Activated gamma-delta T cell treated with anti-CD3 and anti-CD28 coated beads, Interleukin-2, amount 50 U/mL, for 16 hours (primary cell): Measurements from ENCODE around the gene DALRD3.
A peak's percentile ranks its signal among the peaks of the same experiment; 100 is the strongest.

ENCODE experiments used
- DNase-seq: peaks from one replicate; pipeline ENCODE4 v3.0.0-alpha.2; 2020; ENCODE audit warnings: low read depth

Gene DALRD3

DNA sequence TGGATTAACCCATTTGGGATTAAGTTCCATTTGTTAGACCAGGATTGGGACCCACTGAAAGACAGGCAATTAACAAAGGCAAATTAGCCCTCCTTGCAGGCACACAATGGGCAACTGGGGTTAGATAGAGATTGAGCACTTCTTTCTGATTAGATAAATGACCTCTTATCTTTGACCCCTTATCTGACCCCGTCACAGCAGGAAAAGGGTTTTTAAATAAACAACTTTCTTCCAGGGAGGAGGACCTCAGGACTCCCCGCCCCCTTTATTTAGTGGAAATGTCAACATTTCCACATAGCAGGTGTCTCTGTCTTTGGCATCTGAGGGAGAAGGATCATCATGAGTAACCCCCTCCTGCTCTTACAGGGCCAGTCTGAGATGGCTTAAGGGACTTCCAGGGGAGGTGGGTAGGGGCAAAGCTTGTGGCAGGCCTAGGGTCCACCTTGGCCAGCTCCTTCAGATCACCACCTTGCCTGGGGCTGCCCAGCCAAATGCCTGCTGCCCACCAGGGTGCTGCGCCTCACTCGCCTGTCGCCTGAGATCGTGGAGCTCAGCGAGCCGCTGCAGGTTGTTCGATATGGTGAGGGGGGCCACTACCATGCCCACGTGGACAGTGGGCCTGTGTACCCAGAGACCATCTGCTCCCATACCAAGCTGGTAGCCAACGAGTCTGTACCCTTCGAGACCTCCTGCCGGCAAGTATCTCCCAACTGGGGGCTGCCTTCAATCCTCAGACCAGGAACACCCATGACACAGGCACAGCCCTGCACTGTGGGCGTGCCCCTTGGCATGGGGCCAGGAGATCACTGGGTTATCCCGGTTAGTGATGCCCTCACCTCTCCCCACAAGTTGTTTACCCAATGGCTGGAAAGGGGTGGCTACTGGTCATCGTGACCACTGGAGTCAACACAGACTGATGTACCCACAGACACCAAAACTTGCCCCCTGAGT is 13.8 kb downstream of the DALRD3 start:
- no peak for DNase-seq

DNA sequence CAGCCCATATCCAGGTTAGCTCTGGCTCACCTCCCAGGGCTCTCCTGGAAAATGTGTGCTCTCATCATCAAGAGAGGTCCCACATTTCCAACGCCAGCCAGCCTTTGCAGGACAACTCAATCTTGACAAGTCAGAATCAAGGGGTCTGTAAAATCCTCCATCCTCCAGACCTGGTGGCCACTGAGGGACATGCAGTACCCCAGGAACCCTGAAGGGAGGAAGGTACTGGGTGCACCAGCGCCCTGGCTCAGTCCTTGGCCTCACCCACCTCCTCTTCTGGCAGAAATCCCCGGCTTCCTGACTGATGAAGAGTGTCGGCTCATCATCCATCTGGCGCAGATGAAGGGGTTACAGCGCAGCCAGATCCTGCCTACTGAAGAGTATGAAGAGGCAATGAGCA is 17.2 kb downstream of the DALRD3 start:
- no peak for DNase-seq

DNA sequence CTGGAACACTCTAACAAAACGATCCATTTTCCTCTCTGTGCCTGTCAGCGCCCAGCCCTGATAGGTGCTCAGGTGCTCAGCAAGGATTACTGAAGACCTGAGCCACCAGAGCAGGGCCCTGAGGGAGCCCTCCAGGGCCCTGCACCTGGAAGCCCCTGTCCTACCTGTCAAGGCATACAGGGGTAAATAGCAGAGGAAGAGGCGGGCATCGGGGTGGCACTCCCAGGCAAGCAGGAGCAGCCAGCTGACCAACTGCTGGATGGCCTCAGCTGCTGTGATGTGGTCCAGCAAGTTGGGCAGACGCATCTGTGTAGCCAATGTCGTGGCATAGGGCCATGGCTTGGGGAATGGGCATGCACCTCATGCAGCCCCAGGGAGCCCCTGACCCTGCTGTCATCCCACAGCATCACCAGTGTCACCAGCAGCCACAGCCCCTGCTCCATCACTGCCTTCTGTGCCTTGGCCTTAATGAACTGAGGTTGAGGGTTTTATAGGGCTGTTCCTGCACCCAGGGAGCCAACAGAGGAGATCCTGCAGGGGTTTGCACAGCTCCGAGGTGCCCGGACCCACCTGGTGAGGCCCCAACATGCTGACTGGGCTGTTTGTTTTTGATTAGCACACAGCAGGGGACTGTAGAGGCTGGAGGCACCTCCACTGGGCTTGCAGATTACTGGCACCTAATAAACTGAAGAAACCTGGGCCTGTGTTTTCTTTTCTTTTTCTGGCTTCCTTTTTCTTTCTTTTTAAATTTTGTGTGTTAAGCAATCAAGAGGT is 19.1 kb downstream of the DALRD3 start:
- no peak for DNase-seq

DNA sequence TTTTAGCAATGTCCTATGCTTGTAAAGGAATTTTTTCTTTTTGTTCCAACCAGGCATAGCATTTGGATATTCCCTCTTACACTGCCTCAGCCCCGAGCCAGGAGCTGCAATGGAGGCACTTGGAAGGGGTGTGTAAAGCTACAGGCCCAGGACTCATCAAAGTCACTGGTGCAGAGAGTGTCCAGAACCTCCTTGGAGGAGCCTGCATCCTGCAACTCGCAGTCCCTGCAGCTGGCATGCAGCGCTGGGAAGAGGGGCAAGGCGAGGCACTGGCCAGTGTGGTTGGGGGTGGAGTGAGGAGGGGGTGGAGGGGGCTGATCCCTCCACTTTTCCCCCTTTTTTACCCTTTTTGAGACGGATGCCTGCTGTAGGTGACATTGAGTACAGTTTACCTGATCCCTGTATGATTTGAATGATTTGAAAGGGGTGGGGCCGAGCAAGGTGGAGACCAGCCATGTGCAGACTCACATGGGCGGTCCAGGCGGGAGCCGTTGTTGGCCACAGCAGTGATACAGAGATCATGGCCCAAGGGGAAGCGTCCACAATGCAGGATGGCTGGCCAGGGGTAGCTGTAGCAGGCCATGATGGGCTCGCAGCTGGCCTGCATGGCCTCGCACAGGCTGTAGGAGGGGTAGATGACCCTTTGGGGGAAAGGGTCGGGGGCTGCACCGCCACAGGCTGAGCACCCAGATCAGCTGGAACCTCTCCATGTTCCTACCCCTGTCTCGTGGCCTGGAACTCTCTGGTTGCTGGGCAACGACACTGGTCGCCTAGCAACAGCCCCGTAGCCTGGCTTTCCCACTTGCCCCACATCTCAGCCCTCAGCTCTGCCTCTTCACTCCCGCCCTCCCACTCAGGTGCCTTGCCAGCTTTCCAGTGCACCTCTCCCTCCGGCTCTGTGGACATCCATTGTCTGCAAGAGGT is 20.4 kb downstream of the DALRD3 start:
- no peak for DNase-seq

DNA sequence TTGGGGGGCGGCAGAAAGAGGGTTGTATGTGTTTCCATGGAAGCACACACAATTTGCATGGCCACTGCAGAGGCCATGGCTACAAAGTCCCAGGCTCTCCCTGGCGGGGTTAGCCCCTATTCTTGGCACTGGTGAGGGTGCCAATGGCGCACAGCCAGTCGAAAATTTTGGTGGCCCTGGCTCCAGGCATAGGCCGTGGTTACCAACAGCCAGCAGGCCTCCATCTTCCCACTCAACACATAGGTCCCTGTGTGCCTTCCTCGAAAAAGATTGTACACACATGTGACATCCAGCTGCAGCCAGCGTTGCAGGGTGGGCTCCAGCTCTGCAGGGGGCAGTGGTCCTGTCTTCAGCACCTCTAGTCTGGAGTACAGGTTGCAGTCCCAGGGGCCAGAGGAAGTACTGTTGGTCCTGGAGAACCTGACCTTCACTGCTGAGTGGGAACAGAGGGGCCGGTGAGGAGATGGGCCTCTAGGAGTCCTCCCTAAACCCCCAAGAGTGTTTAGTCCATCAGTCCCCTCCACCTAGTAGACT is 21.2 kb downstream of the DALRD3 start:
- DNase-seq, result no peak

DNA sequence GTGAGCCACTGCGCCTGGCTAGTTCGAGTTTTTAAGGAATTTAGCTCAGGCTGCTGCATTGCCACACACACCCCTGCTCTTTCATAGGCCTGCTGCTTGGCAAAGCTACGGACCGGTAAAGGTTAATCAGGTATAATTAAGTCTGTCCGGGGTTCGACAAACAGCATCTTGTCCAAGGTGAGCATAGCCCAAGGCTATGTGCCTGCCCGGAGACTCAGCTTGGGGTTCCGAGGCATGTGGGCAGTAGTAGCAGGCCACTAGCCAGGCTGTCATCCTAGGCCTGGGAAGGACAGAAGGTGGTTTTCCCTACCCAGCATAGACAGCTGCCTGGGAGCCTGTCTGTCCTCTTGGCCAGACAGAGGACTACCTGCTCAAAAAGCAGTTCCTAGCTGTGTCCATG is 21.7 kb downstream of the DALRD3 start:
- DNase-seq, result no peak

DNA sequence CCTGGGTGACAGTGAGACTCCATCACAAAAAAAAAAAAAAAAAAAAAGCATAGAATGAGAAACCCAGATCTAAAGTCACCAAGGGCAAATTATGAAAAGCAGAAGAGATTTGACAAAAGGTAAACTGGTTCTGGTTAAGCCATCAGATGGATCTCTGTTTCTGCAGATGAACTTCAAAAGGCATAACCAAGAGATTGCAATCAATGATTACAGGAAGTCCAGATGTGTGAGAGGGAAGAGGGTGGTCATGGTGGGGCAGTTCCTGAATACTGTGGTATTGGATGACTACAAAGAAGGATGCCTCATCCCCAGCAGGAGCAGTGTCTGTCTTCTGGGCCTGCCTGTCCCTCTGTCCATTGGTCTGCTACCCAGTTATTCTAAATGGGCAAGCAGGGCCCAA is 24.5 kb downstream of the DALRD3 start:
- no peak for DNase-seq

DNA sequence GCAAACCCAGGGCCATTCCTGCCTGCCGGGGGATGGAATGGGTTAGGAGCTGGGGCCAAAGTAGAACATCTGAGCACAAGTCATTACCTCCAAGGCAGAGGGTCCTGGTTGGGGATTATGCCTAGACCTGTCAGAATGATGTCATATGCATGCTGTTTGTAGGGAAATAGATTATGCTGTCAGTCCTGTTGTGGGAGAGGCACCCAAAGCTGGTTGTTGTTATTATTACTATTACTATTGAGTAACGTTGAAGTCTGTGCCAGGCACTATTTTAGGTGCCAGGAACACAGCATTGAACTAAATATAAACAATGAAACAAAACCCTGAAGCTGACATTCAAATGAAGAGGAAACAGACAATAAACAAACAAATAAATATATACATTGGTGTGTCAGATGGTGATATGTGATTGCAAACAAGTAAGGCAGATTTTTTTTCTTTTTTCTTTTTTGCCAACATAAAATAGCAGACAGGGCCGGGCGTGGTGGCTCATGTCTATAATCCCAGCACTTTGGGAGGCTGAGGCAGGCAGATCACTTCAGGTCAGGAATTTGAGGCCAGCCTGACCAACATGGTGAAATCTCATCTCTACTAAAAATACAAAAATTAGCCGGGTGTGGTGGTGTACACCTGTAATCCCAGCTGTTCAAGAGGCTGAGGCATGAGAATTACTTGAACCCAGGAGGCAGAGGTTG is 26.4 kb downstream of the DALRD3 start:
- no peak for DNase-seq

DNA sequence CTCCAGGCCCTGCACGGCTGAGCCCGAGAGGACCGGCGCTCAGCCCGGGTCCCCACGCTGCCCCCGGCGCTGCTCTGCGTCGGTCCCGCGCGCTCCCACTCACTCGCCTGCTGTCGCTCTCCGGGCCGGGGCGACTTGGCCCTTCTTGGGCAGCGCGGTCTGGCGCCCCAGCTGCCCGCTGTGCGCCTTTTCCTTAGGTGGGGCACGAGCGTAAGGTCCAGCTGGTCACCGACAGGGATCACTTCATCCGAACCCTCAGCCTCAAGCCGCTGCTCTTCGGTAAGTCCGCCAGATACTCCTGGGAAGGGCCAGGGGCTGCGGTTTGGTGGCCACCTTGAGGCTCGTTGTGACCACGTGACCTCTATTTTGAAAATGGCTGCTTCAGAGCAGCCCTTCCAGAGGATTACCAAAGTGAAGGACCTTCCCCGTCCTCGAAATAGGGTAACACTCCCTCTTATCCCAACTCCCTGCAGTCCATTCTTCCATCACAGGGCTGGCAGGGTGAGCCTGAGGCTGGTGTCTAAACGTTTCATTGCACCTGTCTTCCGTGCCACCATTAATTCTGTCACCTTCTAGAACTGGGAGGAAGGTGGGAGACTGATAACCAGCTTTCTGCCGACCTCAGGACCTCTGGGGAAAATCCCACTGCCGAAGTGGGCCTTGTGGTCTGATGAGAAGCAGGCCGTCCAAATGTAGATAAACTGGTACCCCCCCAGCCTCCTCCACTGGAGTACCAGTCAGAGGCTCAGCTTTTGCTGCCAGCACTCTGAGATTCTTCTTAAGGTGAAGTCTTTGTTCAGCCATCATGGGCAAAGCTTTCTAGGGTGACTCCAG is 27.5 kb downstream of the DALRD3 start:
- DNase-seq, result no peak

DNA sequence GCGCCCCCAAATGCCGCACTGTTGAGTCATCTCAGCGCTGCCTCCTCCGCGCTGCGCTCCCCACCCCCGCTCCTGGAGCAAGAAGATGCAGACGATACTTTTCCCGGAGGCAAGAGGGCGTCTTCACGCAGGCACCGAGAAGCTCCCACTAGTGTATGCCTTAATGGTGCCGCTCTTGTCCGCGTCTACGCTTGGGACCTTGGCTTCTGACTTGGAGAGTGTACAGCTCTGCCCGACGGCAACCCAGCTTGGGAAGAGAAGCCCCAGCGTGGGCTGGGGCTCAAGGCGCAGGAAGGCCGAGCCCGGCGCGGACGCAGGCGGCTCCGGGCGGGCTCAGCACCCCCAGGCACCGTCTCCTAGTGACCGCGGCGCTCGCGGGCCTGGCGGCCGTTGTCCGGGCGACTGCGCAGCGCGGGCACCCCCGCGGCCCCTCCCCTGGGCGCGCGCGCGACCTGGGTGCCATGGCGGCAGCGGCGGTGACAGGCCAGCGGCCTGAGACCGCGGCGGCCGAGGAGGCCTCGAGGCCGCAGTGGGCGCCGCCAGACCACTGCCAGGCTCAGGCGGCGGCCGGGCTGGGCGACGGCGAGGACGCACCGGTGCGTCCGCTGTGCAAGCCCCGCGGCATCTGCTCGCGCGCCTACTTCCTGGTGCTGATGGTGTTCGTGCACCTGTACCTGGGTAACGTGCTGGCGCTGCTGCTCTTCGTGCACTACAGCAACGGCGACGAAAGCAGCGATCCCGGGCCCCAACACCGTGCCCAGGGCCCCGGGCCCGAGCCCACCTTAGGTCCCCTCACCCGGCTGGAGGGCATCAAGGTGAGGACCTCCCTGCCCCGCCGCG is 28.4 kb downstream of the DALRD3 start, which contains the start of gene P4HTM:
Gene P4HTM, plus strand, starts transcription at position 446 of the 840 bp plus-strand sequence. Its CDS starts 16 bp downstream, at position 462.
- DNase-seq, result peak; percentile 69

DNA sequence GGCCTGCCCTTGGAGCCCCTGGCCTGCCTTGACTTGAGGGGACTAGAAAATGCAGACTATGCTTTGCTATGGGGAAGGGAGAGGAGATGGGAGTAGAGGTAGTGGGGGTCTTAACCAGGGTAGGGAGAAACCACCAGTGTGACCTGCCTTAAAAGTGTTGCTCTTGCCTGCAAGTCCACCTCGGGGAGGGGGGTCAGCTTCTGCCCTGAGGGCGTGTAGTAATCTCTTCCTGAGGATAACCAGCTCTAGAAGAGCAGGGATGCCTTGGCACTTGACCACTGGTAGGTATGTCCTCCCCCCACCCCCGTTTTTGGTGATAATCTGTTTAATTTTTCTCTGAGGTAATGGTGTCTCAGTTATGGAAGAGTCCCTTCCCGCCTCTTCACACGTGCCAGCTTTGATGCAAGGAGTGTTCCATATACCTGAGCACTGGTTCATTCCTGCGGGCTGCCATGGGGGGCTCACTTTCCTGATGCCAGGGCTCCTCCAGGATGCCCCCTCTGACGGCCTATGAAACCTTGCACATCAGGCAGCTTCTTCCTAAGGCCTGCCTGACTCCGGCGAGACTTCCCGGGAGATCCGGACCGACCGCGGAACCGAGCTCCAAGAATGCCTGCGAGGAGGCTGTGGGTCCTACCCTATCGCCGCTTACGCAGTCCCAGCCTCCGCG is 29.1 kb downstream of the DALRD3 start:
- DNase-seq, result no peak

DNA sequence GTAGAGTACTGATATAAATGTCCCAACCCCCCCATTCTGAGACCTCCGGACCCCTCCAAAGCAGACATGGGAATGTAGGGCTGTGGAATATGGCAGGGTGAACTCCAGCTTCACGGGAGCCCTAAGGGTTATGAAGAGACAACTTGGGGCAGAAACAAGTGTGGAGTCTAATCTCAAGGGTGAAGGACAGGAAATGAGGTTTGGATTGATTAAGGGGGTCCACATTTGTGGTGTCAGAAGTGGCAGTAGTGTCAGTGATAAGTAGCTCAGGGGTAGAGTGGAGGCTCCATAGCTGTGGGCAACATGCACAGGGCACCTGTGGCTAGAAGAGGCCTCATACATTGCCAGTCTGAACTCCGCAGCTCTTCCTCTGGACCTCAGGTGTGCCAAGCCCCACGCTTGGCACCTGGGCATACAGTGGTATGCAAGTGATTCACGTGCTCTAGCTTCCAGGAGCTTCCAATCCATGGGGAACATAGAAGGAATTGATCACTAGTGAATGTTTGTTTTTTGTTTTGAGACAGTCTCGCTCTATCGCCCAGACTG is 32.5 kb downstream of the DALRD3 start:
- DNase-seq, result no peak

DNA sequence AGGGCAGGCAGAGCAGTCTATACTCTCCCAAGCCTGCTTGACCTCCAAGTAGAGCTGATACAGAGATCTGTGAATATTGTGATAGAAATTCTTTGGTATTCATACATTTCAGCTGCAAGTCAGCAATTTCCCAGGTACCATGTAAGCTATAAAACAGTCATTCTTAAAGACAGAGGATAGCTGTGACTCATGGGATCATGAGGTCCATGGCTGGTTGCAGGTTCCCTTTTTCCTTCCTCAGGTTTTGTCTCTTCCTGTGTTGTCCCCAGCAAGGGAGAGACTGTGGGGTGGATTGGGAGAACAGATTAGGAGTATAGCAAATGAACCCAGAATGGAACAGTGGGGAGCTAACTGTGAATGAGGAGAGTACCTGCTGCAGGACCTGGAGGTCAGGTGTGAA is 33.7 kb downstream of the DALRD3 start:
- DNase-seq, result no peak

DNA sequence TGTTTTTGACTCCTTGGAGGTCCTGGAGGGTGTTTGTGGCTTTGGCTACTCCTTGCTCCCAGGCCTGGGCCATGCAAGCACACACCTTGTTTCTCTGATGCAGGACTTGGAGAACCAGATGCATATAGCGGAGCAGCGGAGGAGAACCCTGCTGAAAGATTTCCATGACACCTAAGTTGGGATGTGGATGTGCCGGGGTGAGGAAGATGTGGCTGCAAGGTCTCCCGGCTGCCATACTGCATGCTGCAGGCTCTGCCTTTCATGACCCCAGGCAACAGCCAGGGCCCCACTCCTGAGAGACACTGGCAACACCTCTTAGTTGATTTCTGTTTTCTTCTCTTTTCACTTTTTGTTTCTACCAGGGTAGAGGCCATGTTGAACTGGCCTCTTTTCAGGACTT is 35.3 kb downstream of the DALRD3 start:
- DNase-seq, result no peak

DNA sequence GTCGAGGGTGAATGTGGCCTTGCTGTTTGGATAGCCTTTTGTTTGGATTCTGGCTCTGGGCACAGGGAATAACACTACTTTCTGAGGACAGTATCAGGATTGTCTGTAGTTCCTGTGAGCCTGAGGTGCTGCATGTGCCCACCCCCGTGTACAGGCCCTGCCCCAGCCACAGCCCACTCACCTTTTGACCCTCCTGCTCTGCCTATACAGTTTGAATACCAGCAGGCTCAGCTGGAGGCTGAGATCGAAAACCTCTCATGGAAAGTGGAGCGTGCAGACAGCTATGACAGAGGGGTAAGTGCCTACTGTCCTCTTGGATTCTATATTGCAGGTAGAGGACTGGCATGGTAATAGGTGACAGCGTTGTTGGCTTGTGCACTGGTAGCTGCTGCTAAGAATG is 35.7 kb downstream of the DALRD3 start:
- DNase-seq, result no peak

DNA sequence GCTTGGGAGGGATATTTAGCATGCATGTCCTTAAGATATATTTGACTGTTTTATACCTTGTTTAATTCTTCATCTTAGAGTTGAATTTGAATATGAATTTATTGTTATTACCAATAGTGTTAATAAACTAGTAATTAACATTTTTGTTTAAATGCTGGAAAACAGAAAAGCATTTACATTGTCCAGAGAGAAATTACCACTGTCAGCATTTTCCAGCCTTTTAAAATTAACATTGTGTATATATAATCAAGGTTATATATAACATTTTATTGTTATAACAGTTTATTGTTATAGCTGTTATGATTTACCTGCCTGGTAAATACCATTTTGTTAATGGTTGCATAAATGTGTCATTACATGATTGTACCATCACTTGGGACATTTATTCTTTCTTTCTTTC is 36.4 kb downstream of the DALRD3 start:
- no peak for DNase-seq

DNA sequence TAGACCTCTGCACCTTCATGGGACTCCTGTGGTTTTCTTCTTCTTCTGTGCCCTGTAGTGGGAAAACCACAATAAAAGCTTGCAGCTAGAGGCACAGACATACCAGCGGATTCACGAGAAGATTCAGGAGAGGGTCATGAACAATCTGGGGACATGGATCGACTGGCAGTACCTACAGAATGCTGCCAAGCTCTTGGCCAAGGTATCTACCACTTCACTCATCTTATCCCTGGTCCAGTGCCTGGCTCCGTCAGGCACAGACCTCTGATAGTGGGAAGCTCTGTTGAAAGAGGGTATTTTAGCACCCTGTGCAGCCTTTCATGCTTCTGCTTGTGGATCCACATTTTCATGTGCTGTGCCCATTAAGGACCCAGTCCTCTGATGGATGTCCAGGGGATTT is 38.1 kb downstream of the DALRD3 start:
- DNase-seq, result no peak

DNA sequence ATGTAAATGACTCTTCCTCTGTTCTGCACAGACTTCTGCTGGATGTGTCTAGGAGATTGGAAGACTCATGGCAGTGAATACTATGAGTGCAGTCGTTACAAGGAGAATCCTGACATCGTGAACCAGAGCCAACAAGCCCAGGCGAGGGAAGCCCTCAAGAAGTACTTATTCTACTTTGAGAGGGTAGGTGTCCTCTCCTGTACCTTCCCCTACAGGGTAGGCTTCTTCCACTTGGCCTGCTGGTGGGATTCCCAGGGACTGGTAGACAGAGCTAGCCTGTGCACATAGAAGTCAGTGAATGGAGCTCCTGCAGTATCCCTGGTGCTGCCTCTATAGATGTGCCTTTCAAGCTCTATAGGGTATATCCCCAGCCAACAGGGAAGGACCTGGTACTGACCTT is 38.9 kb downstream of the DALRD3 start:
- no peak for DNase-seq
